ENCODE data around the gene SLC4A9. TPM values are rescaled to one million over a fixed set of nuclear protein-coding genes. Genes with fewer than 3 reads are reported as not detected.
A peak's percentile ranks its signal among the peaks of the same experiment; 100 is the strongest.

Gene SLC4A9
- not detected for polyA plus RNA-seq (2013, experiment 1 of 2; ENCODE audit: insufficient read length)
- polyA plus RNA-seq (2013, experiment 2 of 2; ENCODE audit: insufficient read length), result not detected

GRCh38 chr5:140360101-140360500 lies at the start of gene SLC4A9:
SLC4A9 (plus strand) TSS chr5:140360194; CDS start chr5:140360237, 43 bp downstream.
- DNase-seq, result no peak

GRCh38 chr5:140310434-140310833 lies 49.6 kb upstream of the SLC4A9 start:
- DNase-seq, result no peak

- DNase-seq, result peak; percentile 77
Observed at GRCh38 chr5:140311011-140311467, 49.0 kb upstream of the SLC4A9 start.

DNA sequence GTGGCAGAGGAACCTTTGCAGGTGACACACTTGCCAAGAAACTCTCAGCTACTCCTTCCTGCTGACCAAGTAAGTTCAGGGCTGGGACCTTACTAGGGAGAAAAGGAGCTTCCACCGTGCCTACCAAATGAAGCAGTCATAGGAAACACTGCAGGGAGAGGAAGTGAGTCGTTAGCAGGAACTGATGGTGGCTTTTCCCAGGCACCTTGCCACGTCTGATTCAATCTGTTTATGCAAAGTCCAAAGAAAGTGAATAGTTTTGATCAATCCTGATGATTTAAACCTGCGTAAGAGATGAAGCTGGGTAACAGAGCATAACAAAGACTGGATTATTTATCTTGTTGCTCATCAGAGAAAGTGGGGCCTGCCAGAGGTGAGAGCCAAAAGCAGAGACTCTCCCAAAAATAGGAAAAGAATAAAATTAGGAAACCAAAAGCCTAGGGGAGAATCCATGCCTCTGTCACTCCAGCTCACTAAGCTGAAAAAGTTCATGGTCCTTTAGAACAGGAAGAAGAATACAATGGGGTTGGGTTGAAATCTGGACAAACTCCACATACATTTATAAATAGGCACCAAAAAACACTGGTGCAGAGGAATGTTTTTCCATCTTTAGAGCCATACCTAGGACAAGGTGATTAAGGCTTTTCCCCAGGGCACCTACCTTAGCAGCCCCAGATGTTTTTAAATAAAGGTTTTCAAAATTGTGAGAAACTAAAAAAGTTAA lies 47.8 kb upstream of the SLC4A9 start:
- peak; percentile 88 for DNase-seq

GRCh38 chr5:140312791-140313189 lies 47.2 kb upstream of the SLC4A9 start:
- DNase-seq, result no peak

- DNase-seq, result peak; percentile 55
Observed at GRCh38 chr5:140317859-140318258, 42.1 kb upstream of the SLC4A9 start.

DNA sequence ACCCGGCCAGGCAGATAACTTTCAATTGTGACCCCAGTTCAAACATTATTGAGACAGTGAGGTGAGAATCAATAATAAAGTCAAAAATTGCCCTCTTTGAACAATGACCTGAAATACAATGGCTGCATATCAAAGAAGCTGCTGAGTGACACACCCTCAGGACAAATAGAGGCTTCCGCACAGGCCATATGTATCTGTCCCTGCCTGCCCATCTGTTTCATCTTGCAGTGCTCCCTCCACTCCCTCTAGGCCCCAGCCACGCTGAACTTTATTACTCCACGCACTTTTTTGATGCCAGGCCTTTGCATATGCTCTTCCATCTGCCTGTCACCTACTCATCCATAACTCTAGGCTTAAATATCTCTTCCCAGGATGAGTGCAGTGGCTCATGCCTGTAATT lies 41.2 kb upstream of the SLC4A9 start:
- DNase-seq, result no peak

DNA sequence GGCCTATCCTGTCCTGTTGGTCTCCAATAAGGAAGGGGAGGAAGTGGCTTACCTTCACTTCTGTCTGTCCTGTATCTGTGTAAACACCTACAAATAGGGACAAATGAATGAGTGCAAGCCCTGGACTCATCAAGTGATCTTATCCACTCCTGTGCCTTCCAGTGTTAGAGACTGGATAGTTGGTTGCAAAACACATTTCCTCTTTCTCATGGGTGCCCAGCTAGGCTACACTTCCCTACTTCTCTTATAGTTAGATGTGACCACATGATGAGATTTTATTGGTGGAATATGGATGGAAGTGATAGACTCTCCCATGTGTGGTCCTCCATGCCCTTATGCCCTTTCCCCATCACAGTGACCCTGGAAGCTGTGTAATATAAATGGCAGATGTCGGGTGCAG lies 40.2 kb upstream of the SLC4A9 start:
- no peak for DNase-seq

- no peak for DNase-seq
Observed at GRCh38 chr5:140321796-140322195, 38.2 kb upstream of the SLC4A9 start.

DNA sequence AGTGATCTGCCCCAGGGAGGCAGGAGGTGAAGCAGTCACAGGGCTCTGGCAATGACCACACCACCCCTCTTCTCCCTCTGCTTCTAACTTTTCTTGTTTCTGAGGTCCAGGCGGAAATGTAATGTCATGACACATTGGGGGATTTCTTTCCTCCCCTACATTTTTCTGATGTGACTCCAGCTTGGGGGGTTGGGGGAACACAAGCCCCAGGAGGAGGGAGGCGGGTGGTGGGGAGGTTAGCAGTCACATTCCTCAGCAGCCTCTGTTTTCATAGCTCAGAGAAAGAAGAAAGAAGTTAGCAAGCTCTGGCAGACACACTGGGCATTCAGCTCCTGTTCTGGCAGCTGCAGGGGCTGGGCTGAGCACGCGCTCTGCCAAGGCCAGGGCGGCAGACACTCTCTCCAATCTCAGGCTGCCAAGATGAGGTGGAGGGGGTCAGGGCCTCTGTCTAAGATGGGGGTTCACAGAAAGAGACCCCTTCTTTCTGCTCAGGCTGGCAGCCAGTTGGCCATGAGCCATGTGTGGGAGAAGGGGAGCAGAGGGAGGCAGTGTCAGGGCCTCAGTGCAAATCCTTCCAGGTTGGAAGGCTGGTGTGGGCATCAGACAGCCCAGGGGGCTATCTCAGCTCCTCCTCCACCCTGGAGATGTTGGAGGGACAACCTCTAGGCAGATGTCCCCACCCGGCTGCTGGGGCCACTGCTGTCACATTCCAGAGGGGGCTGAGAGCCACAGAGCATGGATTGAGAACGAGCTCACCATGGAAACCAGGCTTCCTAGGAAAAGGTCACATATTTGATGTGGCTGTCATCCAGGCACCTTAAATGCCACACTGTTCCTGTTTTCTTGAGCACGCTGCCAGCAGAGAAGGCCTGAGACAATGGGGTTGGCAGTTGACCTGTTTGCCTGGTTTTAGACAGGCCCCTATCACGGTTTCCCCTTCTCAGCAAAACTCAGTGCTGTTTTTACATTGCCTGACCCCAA lies 37.0 kb upstream of the SLC4A9 start:
- peak; percentile 98 for DNase-seq

DNA sequence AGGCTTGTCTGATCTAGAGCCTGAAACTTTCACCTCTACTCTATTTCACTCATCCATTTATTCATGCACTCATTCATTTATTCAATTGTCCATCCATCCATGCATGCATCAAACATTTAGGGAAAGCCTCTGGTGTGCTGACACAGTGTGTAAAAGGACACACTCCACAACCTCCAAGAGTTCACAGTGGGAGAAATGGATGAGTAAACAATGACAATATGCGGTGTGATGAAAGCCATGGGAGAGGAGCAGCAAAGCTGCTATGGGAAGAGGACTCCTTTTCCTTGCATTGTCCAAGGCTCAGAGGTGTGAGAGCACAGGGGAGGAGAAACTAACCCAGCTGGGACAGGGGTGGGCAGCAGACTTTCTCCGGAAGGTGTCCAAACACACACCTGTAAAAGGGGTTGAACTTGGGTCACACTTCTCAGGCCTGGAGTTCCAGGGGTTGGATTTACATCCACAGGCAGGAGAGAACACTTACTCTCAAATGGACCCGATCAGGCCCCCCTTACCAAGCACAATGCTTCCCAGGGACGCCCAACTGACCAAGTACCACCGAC lies 35.9 kb upstream of the SLC4A9 start:
- no peak for DNase-seq

DNA sequence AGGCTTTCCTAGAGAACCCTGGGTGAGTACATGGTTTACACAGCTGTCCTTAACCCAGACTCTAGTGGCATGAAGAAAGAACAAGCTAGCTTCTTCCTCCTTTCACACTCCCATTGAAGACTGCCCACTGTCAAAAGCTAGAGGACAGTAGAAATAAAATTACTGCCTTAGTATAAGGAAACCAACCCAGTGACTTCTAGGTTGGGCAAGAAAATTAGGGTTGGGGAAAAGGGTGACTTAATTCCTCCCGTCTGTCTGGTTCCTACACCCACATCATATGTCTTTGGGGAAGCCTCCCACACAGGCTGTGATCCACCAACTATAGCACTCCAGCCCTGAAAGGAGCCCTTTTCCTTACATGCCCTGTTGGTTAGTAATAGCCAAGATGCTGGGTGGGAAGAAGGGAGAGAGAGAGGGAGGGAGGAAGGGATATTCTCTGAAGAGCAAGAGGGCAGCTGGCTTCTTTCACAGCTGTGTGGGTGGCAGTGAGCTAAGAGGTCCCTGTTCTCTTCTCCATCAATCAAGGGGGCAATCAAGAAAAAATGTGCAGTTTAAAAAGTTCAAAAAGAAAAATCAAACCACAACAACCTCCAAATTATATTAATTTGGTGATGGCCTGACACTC lies 35.3 kb upstream of the SLC4A9 start:
- DNase-seq, result peak; percentile 88

DNA sequence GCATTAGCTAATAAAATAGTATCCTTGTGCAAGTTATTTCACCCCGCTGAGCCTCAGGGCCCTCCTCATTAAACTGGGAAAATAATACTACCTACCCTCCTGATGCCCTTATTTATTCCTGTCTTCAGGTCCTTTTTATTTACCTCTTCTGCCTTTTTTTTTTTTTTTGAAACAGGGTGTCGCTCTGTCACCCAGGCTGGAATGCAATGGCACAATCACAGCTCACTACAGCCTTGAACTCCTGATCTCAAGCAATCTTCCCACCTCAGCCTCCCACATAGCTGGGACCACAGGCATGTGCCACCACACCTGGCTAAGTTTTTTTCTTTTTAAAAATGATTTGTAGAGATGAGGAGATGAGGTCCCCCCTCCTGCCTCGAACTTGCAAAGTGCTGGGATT lies 34.5 kb upstream of the SLC4A9 start:
- DNase-seq, result no peak

- peak; percentile 59 for DNase-seq
Observed at GRCh38 chr5:140327589-140327988, 32.4 kb upstream of the SLC4A9 start.

DNA sequence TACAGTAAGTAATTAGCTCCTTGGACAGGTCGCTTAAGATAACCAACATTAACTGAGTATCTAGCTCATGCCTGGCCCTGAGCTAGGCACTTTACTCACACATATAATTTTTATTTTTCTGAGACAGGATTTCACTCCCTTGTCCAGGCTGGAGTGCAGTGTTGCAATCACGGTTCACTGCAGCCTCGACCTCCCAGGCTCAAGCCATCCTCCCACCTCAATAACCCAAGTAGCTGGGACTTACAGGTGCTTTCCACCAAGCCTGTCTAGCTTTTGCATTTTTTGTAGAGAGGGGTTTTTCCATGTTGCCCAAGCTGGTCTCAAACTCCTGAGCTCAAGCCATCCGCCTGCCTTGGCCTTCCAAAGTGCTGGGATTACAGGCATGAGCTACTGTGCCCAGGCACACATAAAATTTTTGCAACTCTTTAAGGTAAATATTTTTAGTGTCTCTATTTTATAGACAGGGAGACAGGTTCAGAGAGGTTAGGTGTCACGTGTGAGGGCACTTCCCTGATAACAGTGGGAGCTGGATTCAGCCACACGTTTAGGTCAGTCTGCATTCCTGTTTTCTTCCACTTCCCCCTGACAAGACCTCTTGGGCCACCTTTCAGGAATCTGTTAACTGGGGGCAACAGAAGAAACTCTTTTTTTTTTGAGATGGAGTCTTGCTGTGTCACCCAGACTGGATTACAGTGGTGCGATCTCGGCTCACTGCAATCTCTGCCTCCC lies 31.8 kb upstream of the SLC4A9 start:
- no peak for DNase-seq

GRCh38 chr5:140329739-140330481 lies 30.1 kb upstream of the SLC4A9 start:
- DNase-seq, result no peak

DNA sequence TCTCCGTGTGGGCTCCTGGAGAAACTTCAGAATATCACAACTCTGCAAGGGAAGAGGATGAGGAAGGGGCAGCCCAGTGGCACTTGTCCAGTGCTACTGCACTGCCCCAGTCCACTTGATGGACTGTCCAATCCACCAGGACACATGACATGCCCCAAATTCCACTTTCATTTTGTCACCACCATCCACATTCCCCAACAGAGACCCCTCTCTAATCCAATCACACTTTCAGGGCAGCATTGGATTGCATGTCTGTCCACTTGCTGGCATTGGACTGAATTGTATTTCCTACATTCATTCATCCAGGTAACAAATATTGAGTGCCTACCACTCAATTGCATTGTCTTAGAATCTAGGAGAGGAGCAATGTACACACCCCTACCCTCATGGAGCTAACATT lies 28.4 kb upstream of the SLC4A9 start:
- no peak for DNase-seq

DNA sequence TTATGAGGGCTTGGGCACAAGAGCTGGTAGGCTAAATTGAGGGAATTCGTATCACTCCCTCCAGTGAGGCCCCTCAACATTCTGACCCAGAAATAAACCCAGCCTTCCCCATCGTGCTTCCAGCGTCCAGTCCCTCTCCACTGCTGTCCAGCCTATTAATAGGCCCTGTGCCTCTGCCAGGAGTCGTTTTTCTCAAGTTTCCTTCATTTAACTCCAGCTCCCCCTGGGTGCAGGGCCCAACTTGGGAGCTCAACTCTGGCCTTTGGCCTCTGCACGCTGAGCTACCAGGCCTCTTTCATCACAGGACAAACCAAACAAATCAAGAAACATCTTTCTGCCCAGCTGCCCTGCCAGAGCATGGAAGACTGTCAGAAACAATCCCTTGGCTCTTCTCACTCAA lies 23.6 kb upstream of the SLC4A9 start:
- DNase-seq, result no peak

GRCh38 chr5:140337880-140338279 lies 22.1 kb upstream of the SLC4A9 start:
- no peak for DNase-seq

GRCh38 chr5:140338336-140338735 lies 21.7 kb upstream of the SLC4A9 start:
- peak; percentile 44 for DNase-seq

- DNase-seq, result no peak
Observed at GRCh38 chr5:140338908-140339307, 21.1 kb upstream of the SLC4A9 start.
